Measurements from ENCODE around the gene JAZF1. TPM values are rescaled to one million over a fixed set of nuclear protein-coding genes. Genes with fewer than 3 reads are reported as not detected.

JAZF1 gene
- total and polyA plus RNA-seq, 2 of the 8 experiments (the other 6 are each of a cell fraction or from before 2014, with no cell fraction given), result 2.6 to 21.8 TPM

GRCh38 chr7:27948861-27949260 is 231.7 kb downstream of the JAZF1 start (continued):
- no peak for TF ChIP-seq RAD21 (IDR thresholded peaks at IDR 0.05 in 1 of 2, conservative IDR thresholded peaks at IDR 0.05 in 1 of 2; ENCODE audit: low read depth in 2 of 2, low read length in 2 of 2)
- no peak for TF ChIP-seq CHD1 (IDR thresholded peaks at IDR 0.05; ENCODE audit: low read depth, low read length)
- no peak for TF ChIP-seq SIRT6 (IDR thresholded peaks at IDR 0.05; ENCODE audit: low read length)
- TF ChIP-seq SUZ12 (IDR thresholded peaks at IDR 0.05; ENCODE audit: low read length), result no peak

Data from H1 (cell line).